ENCODE results near the gene ZYG11B.

ZYG11B gene

DNA sequence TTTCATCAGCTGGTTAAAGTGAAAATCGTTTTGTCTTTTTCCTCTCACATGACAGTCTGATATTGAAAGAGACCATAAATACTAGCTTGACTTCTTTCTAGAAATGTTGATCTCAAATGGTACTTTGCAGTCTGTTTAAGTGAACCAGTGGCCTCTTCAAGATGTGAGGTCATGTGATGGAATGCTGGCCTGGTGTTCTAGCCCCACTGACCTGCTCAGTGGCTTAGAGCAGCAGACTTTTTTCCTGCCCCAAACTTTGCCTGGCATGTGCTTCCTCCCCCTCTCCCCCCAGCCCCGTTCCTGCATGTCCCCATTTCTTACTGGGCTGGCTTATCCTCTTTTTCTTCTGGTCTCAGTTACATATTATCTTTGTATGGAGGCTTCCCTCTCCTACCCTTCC is 150.6 kb downstream of the ZYG11B start:
- DNase-seq (no peak), ATAC-seq (no peak)
- H3K9me3 Mint-ChIP-seq: no peaks in the 10 kb centered on the region
- H3K36me3 Mint-ChIP-seq (ENCODE audit: low read depth): no peaks in the 10 kb centered on the region
- H3K4me3 Mint-ChIP-seq: no peak overlapping the region
- H3K27me3 Mint-ChIP-seq: peaks cover 3% of the 10 kb centered on the region
- H3K4me1 Mint-ChIP-seq: no peaks in the 10 kb centered on the region
- H3K27ac Mint-ChIP-seq: no peak overlapping the region
